HG02884 (cell line): ENCODE data around the gene WDR43.

Experiments used
- ATAC-seq: cut with Tn5 transposase; IDR thresholded peaks from one replicate; pipeline ENCODE4 v1.9.1; 2021; ENCODE audit warnings: mild to moderate bottlenecking, moderate library complexity; ENCODE audit not compliant: unreplicated experiment

Gene WDR43

DNA sequence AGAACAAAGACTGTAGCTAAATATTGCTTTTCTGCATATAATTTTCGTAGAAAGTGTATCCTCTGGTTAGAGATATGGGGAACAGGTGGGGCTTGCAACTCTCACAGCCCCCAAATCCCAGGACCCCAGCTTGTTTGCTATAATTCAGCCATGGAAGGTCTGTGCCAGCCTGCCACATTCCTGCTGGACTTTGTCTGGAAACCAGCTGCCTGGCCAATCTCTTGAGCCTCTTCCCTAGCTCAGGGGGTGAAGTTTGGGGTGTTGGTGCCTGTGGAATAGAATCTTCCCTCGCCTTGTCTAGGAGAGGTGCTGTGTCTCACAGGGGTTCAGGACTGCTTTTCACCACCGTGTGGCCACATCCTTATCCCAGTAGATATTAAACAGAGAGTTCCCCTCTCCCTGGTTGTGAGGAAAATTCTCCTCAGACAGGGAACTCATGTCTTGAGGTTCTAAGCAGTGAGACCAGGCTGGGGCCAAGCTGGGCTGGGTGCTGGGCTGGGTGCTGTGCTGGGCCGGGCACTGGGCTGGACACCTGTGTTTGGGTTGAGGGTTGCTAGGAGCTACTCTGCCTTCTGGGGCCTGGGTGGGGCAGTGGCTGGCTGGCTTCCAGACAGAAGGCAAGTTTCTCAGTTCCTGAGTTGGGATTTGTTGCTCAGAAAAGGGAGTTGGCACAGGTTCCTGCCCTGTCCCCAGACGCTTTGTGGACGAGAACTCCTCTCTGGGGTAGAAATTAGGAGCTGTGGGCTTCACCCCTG is 98.9 kb downstream of the WDR43 start:
- ATAC-seq: no peak

DNA sequence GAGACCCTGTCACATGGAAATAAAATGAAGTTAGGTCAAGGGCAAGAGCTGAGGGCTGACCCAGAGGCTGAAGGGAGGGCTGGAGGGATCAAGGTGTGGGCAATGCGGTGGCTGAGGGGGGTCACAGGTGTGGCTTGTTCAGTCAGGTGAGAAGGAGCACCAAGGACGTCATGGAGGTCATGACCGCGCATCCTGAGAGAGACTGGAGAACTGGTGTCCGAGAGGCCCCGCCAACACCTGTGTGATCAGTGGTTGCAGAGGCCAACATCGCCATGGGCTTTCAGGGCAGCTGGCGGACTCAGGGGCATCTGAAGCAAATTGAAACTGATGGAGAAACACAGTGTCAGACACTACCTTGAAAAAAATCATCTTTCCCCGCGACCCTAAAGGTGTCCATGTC is 99.6 kb downstream of the WDR43 start:
- no peak for ATAC-seq

DNA sequence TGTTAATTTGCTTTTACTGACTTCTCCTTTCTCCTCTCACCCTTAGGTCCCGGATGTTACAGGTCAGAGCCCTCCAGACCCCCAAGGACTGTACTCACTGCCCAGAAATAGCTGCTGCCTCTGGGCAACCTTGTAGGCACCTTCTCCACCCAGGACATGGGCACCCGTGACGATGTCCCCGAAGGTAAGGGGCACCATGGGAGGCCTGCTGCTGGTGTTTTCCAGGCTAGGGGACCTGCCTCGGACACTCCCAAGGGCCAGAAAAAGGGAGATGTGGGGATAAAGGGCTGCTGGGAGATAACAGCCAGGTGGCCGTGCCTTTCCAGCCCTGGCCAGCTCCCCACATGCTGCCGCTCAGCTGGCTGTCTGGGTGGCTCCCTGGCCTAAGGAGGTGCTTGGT is 100.2 kb downstream of the WDR43 start:
- ATAC-seq: no peak

DNA sequence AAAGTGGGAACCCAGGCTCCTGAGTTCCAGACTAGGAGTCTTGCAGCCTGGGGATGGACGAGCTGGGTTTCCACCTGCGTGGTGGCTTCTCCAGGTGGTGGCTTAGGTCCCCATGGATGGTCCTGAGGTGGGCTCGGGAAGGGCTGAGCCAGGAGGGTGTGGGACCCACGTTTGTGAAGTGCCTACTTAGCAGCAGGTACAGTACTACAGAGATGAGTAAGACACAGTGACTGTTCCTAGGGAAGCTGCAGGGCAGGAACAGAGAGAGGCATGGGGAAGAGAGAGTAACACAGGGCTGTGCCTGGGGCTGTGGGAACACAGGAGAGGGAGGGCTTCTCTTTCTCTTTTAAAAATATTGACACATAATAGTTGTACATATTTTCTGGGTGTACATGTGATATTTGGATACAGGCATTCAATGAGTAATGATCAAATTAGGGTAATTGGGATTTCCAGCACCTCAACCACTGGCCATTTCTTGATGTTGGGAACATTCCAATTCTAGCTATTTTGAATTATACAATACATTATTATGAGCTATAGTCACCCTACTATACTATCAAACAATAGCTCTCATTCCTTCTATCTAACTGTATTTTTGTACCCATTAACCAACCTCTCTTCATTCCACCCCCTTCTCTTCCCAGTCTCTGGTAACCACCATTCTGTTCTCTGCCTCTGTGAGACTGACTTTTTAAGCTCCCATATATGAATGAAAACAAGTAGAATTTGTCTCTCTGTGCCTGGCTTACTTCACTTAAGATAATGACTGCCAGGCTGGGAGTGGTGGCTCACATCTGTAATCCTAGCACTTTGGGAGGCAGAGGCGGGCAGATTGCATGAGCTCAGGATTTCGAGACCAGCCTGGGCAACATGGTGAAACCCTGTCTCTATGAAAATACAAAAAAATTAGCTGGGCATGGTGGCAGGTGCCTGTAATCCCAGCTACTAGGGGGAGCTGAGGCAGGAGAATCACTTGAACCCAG is 101.6 kb downstream of the WDR43 start:
- no peak for ATAC-seq

DNA sequence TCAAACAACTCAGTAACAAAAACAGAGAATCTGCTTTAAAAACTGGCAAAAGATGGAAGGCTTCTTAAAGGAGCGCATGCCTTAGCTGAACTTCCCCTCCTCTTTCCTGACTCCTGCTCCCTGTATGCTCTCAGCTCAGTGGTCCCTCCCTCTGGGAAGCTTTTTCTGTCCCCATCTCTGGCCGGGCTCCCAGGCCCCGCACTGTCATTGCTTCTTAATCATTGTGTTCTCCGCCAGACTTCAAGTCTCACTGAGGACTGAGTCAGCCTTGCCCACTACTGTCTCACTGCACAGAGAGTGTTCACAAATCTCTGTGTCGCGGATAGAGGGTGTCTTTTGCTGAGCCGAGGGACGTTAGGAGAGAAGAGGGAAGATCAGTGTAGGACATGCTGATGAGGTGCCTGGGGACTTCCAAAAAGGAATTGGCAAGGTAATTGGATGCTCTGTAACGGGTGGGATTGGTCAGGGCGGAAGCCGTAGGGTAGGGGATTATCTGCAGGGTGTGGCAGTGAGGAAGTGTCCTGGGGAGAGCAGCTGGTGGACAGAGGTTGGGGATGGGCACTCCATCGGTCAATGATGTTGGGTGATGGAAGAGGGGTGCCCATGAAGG is 102.9 kb downstream of the WDR43 start:
- no peak for ATAC-seq
